DMS114 treated with DMSO at 0.1 percent for 48 hours (cell line): ENCODE data around the gene RBPJ.
"Not testable (repeated sequence)": the region's sequence is repeated elsewhere in the genome, so short reads cannot be mapped to it uniquely, and the experiment has no call there.

Source experiments
- DNase-seq: peaks from one replicate; lab custom pipeline; 2025; ENCODE audit not compliant: unreplicated experiment; lab: John Stamatoyannopoulos, UW

The RBPJ gene

GRCh38 chr4:26334366-26334765 lies 13.6 kb downstream of the RBPJ start:
- no peak for DNase-seq

GRCh38 chr4:26337612-26338011 lies 16.8 kb downstream of the RBPJ start:
- DNase-seq: no peak

GRCh38 chr4:26342328-26343037 lies 21.7 kb downstream of the RBPJ start:
- DNase-seq: no peak

- no peak for DNase-seq
Observed at GRCh38 chr4:26343038-26343398, 22.2 kb downstream of the RBPJ start.

- DNase-seq: no peak
Observed at GRCh38 chr4:26344901-26345564, 24.2 kb downstream of the RBPJ start.

GRCh38 chr4:26345565-26345938 lies 24.7 kb downstream of the RBPJ start:
- DNase-seq: no peak

GRCh38 chr4:26346203-26346620 lies 25.4 kb downstream of the RBPJ start:
- DNase-seq: no peak

GRCh38 chr4:26349496-26349895 lies 28.7 kb downstream of the RBPJ start:
- DNase-seq: no peak

- DNase-seq: no peak
Observed at GRCh38 chr4:26351685-26352084, 30.9 kb downstream of the RBPJ start.

- no peak for DNase-seq
Observed at GRCh38 chr4:26354491-26354890, 33.7 kb downstream of the RBPJ start.

- no peak for DNase-seq
Observed at GRCh38 chr4:26355392-26356052, 34.7 kb downstream of the RBPJ start.

- no peak for DNase-seq
Observed at GRCh38 chr4:26356081-26356501, 35.3 kb downstream of the RBPJ start.

- DNase-seq: not testable (repeated sequence)
Observed at GRCh38 chr4:26359521-26359920, 38.7 kb downstream of the RBPJ start.

- no peak for DNase-seq
Observed at GRCh38 chr4:26360273-26360672, 39.5 kb downstream of the RBPJ start.

GRCh38 chr4:26360864-26361263 lies 40.0 kb downstream of the RBPJ start:
- no peak for DNase-seq

GRCh38 chr4:26361297-26361696 lies 40.5 kb downstream of the RBPJ start:
- no peak for DNase-seq

- DNase-seq: no peak
Observed at GRCh38 chr4:26362745-26363439, 42.1 kb downstream of the RBPJ start.

- DNase-seq: no peak
Observed at GRCh38 chr4:26365537-26366150, 44.8 kb downstream of the RBPJ start.

GRCh38 chr4:26367811-26368210 lies 47.0 kb downstream of the RBPJ start:
- no peak for DNase-seq

GRCh38 chr4:26368685-26369084 lies 47.9 kb downstream of the RBPJ start:
- DNase-seq: no peak

- no peak for DNase-seq
Observed at GRCh38 chr4:26369132-26369531, 48.3 kb downstream of the RBPJ start.
